NCI-H69 (cell line): ENCODE results near the gene KRTAP10-10.
"Not testable (repeated sequence)": the region's sequence is repeated elsewhere in the genome, so short reads cannot be mapped to it uniquely, and the experiment has no call there.

Source experiments
- DNase-seq: peaks from one replicate; lab custom pipeline; 2025; lab: John Stamatoyannopoulos, UW

The KRTAP10-10 gene

GRCh38 chr21:44684077-44684476, 46.9 kb downstream of the KRTAP10-10 start:
- DNase-seq, result no peak

DNA sequence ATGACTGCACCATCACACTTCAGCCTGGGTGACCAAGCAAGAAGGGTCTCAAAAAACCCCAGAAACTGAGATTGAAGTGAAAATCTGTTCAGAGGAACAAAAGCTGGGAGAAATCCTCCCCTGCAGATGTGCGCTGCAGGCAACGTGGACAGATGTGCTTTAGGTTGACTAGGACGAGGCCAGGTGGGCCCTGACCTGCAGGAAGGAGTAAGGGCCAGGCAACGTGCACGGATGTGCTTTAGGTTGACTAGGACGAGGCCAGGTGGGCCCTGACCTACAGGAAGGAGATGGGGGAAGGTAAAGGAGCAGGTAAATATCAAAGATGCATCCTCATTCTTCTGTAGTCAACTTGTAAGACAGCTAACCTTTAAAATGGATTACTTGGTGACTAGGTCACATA, 47.3 kb downstream of the KRTAP10-10 start:
- no peak for DNase-seq

DNA sequence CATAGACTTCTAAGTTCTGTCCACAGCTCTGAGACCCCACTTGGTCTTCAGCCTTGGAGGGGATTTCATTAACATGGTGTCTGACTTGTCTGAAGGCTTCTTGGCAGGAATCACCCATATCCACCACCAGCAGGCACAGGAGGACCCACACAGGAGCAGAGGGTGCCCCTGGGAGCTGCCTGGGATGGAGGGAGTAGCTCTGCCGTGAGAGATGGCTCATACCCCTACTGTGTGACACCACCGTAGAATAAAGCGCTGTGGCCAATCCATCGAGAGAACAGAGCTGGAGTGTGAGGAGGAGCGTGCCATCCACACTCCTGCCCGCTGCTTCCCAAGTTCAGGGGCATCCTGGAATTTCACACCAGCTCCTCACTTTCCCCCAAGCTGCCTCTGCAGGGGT, 47.9 kb downstream of the KRTAP10-10 start:
- DNase-seq, result not testable (repeated sequence)

- DNase-seq, result no peak
Measured at GRCh38 chr21:44686000-44686781, 49.0 kb downstream of the KRTAP10-10 start.

- peak; percentile 30 for DNase-seq
Measured at GRCh38 chr21:44686843-44687561, 49.8 kb downstream of the KRTAP10-10 start.

GRCh38 chr21:44687671-44688070, 50.5 kb downstream of the KRTAP10-10 start:
- DNase-seq, result peak; percentile 60
